ENCODE measurements around the gene HOXB9. TPM values are rescaled to one million over a fixed set of nuclear protein-coding genes. Genes with fewer than 3 reads are reported as not detected.

HOXB9 gene
- total and polyA plus RNA-seq, 9 of the 15 experiments (the other 6 are each of a cell fraction or from before 2014, with no cell fraction given) = 3.1 to 196 (median 77.6) TPM

- no peak for TF ChIP-seq RBM17 (IDR thresholded peaks at IDR 0.05; ENCODE audit: borderline replicate concordance, low read depth, low read length)
- TF ChIP-seq SMARCB1 (IDR thresholded peaks at IDR 0.05; ENCODE audit: insufficient read length, low read depth) = no peak
- TF ChIP-seq NCOA6 (IDR thresholded peaks at IDR 0.05) = no peak
- TF ChIP-seq TBP (optimal IDR thresholded peaks at IDR 0.05; ENCODE audit: low read depth, low read length) = no peak
- TF ChIP-seq THRB (CRISPR knock-in tag; conservative IDR thresholded peaks at IDR 0.05) = no peak
- TF ChIP-seq ZNF274 (IDR thresholded peaks at IDR 0.05; ENCODE audit: borderline replicate concordance, low read depth, low read length) = no peak
- TF ChIP-seq ELF2 (CRISPR knock-in tag; IDR thresholded peaks at IDR 0.05) = no peak
- peak; percentile 46; the same call in 1 of the 2 replicates for TF ChIP-seq HSF4 (CRISPR knock-in tag; IDR thresholded peaks at IDR 0.05; ENCODE audit: borderline replicate concordance)
- TF ChIP-seq ZSCAN29 (IDR thresholded peaks at IDR 0.05) = no peak
- 0 out of 2 replicates have a peak, but pooled peaks have one; percentile 24 for TF ChIP-seq CXXC5 (CRISPR knock-in tag; IDR thresholded peaks at IDR 0.05)
- no peak for TF ChIP-seq YBX1 (IDR thresholded peaks at IDR 0.05)
- no peak for TF ChIP-seq DNMT1 (IDR thresholded peaks at IDR 0.05)
- TF ChIP-seq, protein P1, sequence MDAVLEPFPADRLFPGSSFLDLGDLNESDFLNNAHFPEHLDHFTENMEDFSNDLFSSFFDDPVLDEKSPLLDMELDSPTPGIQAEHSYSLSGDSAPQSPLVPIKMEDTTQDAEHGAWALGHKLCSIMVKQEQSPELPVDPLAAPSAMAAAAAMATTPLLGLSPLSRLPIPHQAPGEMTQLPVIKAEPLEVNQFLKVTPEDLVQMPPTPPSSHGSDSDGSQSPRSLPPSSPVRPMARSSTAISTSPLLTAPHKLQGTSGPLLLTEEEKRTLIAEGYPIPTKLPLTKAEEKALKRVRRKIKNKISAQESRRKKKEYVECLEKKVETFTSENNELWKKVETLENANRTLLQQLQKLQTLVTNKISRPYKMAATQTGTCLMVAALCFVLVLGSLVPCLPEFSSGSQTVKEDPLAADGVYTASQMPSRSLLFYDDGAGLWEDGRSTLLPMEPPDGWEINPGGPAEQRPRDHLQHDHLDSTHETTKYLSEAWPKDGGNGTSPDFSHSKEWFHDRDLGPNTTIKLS (IDR thresholded peaks at IDR 0.05; ENCODE audit: borderline replicate concordance, low read depth) = no peak
- no peak for TF ChIP-seq ATF1 (CRISPR knock-in tag; IDR thresholded peaks at IDR 0.05)
- TF ChIP-seq ATF1 (tag; IDR thresholded peaks at IDR 0.05) = no peak
- no peak for TF ChIP-seq ILK (tag; IDR thresholded peaks at IDR 0.05; ENCODE audit: borderline replicate concordance, low read depth)
- TF ChIP-seq ZNF589 (CRISPR knock-in tag; IDR thresholded peaks at IDR 0.05; ENCODE audit: low read depth) = no peak
- no peak for TF ChIP-seq TGIF2 (CRISPR knock-in tag; IDR thresholded peaks at IDR 0.05)
- TF ChIP-seq E4F1 (CRISPR knock-in tag; IDR thresholded peaks at IDR 0.05; ENCODE audit: borderline replicate concordance) = no peak
- peak; percentile 69; the same call in 1 of the 2 replicates for TF ChIP-seq ZNF583 (CRISPR knock-in tag; IDR thresholded peaks at IDR 0.05)
- TF ChIP-seq BCOR (IDR thresholded peaks at IDR 0.05) = no peak
- TF ChIP-seq THAP7 (CRISPR knock-in tag; IDR thresholded peaks at IDR 0.05) = no peak
- TF ChIP-seq MEF2D (tag; conservative IDR thresholded peaks at IDR 0.05; ENCODE audit: low read depth) = 0 out of 2 replicates have a peak, but pooled peaks have one; percentile 48
- no peak for TF ChIP-seq LCOR (CRISPR knock-in tag; IDR thresholded peaks at IDR 0.05)
These were observed 5.8 kb upstream of the HOXB9 start (continued) for GRCh38 chr17:48631693-48632578.

Measured in K562 (cell line).